ENCODE measurements around the gene F2RL3.

The F2RL3 gene

DNA sequence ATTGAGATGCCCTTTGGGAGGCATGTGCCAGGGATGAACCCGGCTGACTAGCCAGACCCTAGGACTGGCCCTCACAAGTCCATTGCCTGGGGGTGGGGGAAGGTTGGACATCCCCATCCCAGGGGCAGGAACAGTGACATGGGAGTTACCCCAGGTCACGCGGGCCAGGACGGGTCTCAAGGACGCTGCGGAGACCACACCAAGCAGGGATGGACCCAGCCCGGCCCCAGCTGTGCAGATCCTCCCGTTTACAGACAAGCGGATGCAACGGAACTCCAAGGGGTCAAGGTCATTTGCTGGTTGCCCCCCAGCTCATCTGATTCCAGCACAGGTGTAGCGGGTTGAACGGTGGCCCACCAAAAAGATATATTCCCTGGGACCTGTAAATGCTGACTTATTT lies 20.0 kb downstream of the F2RL3 start:
- TF ChIP-seq, protein P1, sequence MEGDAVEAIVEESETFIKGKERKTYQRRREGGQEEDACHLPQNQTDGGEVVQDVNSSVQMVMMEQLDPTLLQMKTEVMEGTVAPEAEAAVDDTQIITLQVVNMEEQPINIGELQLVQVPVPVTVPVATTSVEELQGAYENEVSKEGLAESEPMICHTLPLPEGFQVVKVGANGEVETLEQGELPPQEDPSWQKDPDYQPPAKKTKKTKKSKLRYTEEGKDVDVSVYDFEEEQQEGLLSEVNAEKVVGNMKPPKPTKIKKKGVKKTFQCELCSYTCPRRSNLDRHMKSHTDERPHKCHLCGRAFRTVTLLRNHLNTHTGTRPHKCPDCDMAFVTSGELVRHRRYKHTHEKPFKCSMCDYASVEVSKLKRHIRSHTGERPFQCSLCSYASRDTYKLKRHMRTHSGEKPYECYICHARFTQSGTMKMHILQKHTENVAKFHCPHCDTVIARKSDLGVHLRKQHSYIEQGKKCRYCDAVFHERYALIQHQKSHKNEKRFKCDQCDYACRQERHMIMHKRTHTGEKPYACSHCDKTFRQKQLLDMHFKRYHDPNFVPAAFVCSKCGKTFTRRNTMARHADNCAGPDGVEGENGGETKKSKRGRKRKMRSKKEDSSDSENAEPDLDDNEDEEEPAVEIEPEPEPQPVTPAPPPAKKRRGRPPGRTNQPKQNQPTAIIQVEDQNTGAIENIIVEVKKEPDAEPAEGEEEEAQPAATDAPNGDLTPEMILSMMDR (IDR thresholded peaks at IDR 0.05; ENCODE audit: low read length, missing control alignments), result no peak
- H3K4me3 ChIP-seq (replicated peaks; ENCODE audit: low read depth, low read length), result no peak overlapping the region
- DNase-seq (ENCODE audit: low read depth), result no peak

DNA sequence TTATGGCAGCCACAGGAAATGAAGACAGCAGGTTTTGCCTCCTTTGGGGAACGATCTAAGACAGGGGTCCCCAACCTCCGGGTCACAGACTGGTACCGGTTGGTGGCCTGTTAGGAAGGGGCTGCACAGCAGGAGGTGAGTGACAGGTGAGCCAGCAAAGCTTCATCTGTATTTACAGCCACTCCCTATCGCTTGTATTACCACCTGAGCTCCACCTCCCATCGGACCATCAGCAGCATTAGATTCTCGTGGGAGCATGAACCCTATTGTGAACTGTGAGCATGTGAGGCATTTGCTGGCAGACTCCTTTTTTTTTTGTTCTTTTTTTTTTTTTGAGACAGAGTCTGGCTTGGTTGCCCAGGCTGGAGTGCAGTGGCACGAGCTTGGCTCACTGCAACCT lies 22.2 kb downstream of the F2RL3 start:
- TF ChIP-seq, protein P1 (IDR thresholded peaks at IDR 0.05; ENCODE audit: low read length, missing control alignments), result no peak
- H3K4me3 ChIP-seq (replicated peaks; ENCODE audit: low read depth, low read length), result no peak overlapping the region
- no peak for DNase-seq (ENCODE audit: low read depth)

DNA sequence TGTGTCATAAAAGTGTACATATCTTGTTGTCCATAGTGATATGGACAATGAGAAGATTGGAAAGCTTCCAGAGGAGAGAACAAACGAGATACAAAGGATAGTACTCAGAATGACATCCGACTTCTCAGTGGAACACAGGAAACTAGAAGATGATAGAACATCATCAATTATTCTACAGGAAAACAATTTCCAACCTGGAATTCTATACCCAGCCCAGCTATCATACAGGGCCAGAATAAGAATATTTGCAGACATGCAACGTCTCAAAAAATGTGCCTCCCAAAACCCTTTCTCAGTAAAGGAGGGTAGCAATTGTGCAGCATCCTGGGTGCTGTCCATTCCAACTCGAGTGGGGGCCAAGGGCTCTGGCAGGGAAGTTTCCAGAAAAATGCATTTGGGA lies 24.0 kb downstream of the F2RL3 start:
- TF ChIP-seq, protein P1 (IDR thresholded peaks at IDR 0.05; ENCODE audit: low read length, missing control alignments), result no peak
- H3K4me3 ChIP-seq (replicated peaks; ENCODE audit: low read depth, low read length), result no peak overlapping the region
- DNase-seq (ENCODE audit: low read depth), result no peak

DNA sequence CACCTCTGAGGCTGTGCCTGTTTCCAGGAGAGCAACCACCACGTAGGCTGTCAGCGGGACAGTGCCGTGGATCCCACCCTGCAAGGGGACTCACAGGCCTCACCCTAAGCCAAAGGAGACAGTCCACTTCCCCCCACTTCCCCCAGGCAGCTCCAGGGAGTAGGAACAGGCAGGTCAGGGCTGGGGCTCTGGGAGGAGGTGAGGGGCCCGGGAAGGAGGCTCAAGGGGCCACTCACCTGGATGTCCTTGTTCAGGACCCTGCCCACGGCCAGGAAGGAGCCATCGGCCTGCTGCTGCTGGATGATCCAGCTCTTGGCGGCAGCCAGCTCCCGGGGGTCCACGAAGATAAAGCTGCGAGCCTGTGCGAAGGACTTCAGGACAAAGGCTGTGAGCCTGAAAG lies 25.6 kb downstream of the F2RL3 start:
- no peak overlapping the region for H3K4me3 ChIP-seq (replicated peaks; ENCODE audit: low read depth, low read length)
- TF ChIP-seq, protein P1 (IDR thresholded peaks at IDR 0.05; ENCODE audit: low read length, missing control alignments), result no peak
- DNase-seq (ENCODE audit: low read depth), result no peak

DNA sequence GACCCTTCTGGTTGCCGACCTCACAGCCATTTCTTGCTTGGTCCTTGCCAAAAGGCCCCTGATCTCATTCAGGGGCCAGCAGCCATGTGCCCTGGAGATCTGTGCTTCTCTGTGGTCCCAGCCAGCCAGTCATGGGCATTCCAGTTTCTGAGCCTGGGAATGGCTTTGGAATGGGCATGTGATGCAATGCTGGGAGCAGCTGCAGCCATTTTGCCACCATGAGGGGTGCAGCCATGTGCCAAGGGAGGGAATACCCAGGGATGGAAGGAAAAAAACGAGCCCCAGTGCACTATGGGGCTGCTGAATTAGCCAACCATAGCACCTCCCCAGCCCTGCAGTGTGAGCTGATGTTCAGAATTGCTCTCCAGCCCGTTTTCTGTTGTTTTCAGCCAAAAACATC lies 26.3 kb downstream of the F2RL3 start:
- H3K4me3 ChIP-seq (replicated peaks; ENCODE audit: low read depth, low read length), result no peak overlapping the region
- no peak for DNase-seq (ENCODE audit: low read depth)
- TF ChIP-seq, protein P1 (IDR thresholded peaks at IDR 0.05; ENCODE audit: low read length, missing control alignments), result no peak

DNA sequence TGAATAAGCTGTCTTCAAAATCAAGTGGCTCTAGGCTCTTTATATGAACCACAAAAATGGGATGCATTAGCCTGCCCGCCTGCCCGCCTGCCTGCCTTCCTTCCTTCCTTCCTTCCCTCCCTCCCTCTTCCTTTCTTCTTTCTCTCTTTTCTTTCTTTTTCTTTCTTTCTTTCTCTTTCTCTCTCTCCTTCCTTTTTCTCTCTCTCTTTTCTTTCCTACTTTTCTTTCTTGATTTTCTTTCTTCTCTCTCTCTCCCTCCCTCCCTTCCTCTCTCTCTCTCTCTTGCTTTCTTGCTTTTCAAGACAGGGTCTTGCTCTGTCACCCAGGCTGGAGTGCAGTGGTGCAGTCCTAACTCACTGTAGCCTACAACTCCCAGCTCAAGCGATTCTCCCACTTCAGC lies 26.9 kb downstream of the F2RL3 start:
- no peak for DNase-seq (ENCODE audit: low read depth)
- H3K4me3 ChIP-seq (replicated peaks; ENCODE audit: low read depth, low read length), result no peak overlapping the region
- TF ChIP-seq, protein P1 (IDR thresholded peaks at IDR 0.05; ENCODE audit: low read length, missing control alignments), result no peak

DNA sequence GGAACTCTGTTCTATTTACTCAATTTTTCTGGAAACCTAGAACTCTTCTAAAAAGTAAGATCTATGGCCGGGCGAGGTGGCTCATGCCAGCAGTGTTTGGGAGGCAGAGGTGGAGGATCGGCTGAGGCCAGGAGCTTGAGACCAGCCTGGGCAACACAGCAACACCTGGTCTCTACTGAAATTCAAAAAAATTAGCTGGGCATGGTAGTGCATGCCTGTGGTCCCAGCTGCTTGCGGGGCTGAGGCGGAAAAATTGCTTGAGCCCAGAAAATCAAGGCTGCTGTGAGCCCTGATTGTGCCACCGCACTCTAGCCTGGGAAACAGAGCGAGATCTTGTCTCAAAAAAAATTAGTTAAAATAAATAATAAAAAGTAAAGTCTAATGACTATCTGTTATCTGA lies 28.6 kb downstream of the F2RL3 start:
- DNase-seq (ENCODE audit: low read depth), result no peak
- TF ChIP-seq, protein P1 (IDR thresholded peaks at IDR 0.05; ENCODE audit: low read length, missing control alignments), result no peak
- H3K4me3 ChIP-seq (replicated peaks; ENCODE audit: low read depth, low read length), result no peak overlapping the region

Data from fibroblast of pulmonary artery (primary cell).